Suppressor macrophage (primary cell): ENCODE measurements around the gene PPP6R2.

Experiments used
- DNase-seq, 4 experiments: peaks; one replicate each; pipeline ENCODE4 v3.0.0-alpha.2; 2020 to 2022

Gene PPP6R2

DNA sequence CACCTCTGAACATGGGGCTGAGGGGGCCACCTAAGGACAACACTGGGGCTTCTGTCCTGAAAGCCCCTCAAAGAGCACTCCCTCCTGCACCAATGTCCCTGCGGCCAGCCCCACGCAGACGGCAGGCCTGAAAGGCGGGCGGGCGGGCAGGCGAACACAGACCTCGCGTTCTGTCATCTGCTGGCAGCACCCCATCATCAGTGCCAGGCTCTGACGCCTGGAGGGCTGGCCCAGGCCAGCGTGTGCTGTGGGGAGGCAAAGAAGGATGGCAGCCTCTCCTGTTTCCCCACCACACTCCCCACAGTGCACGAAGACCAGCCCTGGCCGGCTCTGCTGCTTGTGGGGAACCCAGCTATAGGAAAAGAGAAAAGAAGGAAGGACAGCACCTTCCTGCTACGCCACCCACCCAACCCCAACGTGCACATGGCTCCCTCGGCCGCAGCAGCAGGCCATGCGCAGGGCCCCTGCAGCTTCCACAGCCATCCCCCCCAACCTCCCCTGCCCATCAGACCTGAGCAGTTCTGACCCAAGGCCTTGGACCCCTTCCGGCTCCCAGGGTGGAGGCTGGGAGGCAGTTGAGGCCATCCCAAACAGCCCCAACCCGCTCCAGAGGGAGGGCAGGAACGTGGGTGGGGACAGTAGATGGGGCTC lies 128.2 kb downstream of the PPP6R2 start:
- DNase-seq: peak in 1 of 4 experiments; percentile 29

DNA sequence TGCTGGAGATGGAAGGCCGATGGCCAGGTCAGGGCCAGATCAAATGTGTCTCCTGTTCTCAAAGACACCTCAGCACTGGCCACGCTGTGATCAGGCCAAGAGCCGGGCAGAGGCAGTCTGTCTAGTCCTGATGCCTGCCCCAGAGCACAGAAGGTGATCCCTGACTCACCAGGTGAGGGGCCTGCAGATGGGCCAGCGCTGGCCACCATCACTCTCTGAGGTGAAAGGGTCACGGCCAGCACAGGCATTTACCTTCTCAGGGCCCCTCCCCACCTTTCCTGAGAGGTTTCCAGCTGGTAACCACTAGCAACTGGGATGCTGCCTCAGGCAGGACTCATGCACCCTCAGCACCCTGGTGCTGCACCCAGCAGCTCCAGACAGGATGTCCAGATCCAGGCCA lies 128.8 kb downstream of the PPP6R2 start:
- DNase-seq: no peak

DNA sequence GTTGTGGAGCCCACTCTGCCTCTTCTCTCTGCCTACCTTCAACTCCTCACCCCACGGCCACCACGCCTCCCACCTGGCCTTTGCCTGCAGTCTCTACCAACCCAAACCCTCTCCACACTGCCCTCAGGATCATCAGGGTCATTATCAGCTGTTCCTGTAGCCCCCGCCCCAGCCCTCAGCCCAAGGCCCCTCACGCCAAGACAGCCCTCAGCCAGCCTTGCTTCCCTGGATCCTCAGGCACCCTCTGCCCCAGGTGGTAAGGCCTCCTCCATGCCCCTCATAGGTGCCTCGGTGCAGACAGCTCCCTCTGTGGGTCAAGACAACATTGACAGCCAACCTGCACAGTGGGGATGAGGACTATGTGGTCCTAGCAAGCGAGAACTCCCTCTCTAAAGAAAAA lies 130.0 kb downstream of the PPP6R2 start:
- DNase-seq: no peak

DNA sequence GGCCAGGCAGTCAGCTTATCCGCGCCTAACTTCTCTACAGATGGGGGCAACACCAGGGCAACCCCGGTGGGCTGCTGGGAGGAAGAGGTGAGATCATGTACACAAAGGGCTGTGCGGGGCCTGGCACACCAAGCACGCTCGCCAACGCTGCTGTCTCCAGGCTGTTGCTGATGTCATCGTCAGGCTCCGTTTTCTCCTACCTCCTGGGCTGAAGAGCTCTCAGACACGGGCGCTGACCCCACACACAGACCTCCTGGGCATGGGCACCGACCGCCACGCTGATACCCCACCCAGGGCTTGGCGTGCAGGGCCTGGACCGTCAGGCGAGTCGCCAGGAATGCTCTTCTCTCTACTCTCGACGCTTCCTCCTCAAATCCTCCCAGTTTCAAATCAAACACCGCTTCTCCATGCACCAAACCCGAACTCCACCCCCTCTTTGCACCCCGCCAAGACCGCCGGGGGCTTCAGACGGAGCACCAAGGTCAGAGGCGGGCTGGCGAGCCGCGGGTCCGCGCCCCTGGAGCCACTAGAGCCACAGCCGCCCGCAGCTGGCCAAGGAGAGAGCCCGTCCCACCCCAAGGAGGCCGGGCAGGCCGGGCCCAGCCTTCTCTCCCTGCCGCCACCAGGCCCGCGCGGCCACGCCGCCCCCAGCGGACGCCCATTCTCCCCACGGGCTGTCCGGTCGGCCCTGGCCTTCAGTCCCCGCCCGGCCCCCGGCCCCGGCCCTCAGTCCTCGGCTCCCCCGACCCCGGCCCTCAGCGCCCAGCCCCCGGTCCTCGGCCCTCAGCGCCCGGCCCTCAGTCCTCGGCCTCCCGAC lies 130.9 kb downstream of the PPP6R2 start:
- peak; percentile 36 to 75 (median 57) for DNase-seq

DNA sequence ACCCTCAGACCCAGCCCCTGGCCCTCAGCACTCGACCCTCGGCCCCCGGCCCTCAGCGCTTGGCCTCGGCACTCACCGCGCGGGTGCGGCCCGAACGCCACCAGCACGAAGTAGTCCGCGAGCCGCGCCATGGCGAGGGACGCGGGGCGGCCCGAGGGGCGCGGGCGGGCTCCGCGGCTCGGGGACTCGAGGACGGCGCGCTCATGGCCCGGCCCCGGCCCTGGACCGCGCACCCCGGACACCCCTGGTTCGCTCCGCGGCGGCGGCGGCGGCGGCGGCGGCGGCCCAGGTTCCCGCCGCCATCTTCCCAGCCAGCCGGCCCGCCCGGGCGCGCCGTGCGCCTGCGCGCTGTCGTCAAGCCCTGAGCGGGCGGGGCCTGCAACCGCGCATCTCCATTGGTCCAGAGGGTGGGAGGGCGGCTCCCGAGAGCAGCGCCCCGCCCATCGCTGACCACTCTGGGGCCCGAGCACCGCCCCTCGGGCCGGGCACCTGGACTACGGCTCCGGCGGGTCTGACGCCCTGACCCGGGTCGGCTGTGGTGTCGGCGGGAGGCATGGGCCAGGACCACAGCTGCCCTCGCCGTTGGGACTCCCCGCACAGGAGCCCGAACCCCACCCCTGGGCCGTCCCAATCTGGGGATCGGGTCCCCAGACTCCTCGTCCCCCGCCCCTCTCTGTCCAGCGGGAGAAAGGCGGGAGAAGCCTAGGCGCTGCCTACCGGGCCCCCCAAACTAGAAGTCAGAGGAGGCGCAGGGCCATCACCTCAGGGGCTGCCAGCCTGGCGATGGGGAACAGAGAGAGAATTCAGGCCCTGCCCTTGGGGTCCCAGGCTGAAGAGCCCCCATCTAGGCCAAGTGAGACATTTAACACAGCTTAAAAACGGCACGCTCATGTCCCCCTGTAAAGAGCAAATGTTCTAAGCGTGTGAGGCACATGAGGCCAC lies 131.9 kb downstream of the PPP6R2 start, which contains the start of gene SBF1:
SBF1 (minus strand) TSS at position 326 of the 942 bp plus-strand sequence; CDS start at position 131, 195 bp downstream.
- peak; percentile 94 to 98 (median 96) for DNase-seq

DNA sequence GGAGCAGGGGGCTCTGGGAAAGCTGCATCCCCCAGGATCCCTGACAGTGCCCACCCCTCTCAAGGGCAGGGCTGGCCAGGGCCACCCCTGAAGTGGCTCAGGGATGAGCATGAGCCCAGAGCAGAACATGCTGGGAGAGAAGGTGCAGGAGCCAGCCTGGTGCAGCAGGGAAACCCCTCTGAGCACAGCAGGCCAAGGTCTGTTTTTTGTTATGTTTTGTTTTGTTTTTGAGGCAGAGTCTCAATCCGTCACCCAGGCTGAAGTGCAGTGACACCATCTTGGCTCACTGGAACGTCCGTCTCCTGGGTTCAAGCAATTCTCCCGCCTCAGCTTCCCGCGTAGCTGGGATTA lies 132.5 kb downstream of the PPP6R2 start:
- no peak for DNase-seq

DNA sequence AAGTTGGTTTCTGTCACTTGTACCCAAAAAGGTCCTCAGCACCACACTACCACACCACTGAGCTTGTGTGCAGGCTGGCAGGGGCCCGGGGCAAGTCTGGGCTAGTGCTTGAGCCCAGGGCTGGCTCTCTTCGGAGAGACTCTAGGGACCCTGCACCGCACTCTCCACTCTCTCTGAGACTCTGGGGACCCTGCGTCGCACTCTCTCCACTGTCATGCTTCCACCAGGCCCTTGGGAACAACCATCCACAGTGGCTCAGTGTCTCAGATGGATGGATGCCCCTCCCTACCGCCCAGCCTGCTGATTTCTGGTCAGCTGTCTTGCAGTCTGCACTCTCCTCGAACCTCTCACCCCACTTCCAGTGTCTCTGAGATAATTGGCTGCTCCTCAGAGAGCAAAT lies 133.7 kb downstream of the PPP6R2 start:
- DNase-seq: no peak

DNA sequence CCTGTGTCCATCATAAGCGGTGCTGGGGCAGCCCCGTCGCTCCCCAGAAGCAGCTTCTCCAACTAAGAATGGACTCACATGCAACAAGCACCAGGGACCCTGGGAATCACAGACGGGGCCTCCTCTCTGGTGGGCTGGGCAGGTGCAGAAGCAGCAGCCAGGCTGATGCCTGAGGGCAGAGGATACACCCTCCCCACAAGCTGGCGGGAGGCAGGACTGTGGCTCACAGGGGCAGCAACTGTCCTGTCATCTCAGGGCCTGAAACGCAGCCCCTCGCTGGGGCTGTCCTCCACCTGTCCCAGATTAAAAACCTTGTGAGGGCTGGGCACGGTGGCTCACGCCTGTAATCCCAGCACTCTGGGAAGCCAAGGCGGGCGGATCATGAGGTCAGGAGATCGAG lies 134.8 kb downstream of the PPP6R2 start:
- no peak for DNase-seq

DNA sequence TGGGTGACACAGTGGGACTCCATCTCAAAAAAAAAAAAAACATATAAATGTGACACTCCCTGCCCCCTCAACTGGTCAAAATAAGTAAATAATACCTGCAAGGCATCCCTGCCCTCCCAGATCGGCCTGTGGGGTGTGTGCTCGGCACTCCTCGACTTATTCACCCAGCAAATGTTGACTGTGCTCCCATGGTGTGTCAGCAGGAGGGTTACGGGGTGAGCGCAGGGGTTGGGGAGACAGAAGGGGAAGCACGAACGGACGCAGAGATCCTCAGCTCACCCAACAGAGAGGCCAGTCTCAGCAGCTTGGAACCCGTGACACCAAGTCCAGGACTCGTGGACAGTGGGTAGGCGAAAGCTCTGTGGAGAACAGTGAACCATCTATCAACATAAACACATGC lies 136.6 kb downstream of the PPP6R2 start:
- DNase-seq: peak; percentile 23 to 62 (median 40)

DNA sequence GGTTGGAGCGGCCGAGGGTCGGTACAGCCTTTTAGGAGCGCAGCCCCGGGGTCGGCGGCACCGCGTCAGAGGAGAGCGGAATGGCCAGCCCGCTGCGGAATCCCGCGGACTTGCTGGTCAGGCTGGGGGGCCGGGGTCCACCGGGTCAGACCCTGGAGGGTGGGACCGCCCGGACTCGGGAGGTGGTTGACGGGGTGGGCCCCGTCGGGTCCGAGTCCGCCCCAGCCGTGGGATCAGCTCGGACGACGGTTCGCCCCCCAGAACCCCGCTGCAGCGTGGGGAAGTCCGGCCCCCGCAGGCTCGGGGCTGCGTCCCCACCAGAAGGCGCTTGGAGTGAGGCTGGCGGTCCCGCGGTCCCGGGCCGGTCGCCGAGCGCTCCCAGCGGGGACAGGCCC lies 137.9 kb downstream of the PPP6R2 start:
- no peak for DNase-seq

DNA sequence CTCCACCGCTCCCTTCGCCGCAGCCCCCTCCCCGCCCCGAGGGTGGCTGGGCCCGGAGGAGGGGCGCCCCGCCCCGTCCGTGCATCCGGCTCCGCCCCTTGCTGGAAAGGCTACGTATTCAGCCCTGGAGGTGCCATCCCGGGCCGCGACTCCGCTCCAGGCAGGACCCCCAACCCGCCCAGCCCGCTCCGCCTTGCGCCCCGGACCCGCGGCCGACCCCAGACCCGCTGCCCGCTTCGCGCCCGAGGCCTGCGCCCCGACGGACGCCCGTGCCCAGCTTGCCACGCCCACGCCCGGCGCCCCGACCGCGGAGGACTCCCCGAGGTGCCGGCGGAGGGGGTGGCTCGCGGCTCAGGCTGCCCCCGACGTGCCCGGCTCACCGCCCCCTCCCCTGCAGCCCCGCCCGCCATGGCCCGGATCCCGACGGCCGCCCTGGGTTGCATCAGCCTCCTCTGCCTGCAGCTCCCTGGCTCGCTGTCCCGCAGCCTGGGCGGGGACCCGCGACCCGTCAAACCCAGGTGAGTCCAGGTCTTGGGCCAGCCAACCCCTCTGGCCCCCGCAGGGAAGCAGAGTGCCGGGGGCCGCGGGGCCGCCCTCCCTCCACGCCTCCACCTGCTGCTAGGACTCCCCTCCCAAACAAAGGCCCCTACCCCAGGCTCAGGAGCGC lies 138.4 kb downstream of the PPP6R2 start, which contains the start of gene ADM2:
ADM2 (plus strand) TSS at position 104 of the 667 bp plus-strand sequence; CDS start at position 409, 305 bp downstream.
- peak in 3 of 4 experiments; percentile 17 to 54 (median 42) for DNase-seq

DNA sequence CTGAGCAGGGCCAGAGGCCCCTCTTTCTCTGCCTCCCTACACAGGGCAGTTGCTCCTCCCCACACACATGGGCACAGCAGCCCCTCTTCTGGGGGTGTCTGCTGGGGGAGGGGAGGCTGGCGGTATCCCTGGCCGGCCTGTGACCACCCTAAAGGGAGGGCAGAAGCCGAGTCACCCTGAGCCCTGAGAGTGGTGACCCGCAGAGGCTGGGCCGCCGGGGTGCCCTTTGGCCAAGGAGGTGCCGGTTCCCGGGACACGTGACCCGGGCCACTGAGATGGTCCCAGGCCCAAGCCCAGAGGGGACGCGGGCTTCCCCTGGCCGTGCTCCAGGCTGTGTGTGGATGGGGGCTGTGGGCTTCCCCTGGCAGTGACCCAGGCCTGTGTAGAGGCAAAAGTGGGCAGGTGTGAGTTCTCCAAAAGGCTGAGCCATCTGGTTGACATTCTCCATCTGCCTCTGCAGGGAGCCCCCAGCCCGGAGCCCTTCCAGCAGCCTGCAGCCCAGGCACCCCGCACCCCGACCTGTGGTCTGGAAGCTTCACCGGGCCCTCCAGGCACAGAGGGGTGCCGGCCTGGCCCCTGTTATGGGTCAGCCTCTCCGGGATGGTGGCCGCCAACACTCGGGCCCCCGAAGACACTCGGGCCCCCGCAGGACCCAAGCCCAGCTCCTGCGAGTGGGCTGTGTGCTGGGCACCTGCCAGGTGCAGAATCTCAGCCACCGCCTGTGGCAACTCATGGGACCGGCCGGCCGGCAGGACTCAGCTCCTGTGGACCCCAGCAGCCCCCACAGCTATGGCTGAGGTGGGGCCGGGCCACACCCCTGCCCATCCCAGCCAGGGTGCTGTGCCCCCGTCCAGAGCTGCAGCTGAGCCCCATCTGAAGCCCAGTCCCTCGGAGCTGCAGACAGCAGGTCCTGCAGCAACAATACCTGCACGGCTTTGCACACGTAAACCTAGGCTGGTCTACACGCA lies 139.3 kb downstream of the PPP6R2 start:
- DNase-seq: no peak

DNA sequence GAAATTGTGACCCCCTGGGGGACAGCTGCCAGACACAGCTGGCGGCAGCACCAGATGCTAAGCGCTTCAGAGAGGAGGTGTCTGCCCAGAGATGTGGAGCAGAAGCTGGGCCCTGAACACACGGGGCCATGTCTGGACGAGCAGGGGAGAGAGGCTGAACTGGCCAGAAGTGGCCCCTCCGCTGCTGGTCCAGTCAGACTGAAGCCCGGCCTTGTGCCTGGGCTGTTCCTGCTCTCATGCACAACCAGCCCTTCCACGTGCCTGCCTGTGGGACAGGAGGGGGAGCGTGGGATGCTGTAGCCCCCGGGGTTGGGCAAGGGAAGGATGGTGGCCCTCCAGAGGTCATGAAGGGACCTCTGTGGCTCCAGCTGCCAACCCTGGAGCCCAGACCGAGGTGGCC lies 140.0 kb downstream of the PPP6R2 start:
- DNase-seq: no peak

DNA sequence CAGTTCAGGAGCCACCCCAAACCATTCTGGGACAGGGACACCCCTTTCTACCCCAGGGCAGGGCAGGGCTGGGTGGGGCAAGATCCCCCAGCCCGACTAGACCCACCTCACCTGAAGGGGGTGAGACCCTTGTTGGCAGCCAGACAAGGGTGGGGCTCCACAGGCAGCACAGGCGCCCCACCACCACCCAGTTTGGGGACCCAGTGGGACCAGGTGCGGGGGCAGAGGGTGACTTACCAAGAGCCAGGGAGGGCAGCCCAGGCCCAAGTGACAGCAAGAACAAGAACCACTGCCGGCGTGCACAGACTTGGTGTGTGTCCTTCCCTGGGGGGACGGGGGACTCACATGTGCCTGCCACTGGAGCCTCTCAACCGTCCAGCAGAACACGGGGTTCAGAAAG lies 140.4 kb downstream of the PPP6R2 start:
- no peak for DNase-seq

DNA sequence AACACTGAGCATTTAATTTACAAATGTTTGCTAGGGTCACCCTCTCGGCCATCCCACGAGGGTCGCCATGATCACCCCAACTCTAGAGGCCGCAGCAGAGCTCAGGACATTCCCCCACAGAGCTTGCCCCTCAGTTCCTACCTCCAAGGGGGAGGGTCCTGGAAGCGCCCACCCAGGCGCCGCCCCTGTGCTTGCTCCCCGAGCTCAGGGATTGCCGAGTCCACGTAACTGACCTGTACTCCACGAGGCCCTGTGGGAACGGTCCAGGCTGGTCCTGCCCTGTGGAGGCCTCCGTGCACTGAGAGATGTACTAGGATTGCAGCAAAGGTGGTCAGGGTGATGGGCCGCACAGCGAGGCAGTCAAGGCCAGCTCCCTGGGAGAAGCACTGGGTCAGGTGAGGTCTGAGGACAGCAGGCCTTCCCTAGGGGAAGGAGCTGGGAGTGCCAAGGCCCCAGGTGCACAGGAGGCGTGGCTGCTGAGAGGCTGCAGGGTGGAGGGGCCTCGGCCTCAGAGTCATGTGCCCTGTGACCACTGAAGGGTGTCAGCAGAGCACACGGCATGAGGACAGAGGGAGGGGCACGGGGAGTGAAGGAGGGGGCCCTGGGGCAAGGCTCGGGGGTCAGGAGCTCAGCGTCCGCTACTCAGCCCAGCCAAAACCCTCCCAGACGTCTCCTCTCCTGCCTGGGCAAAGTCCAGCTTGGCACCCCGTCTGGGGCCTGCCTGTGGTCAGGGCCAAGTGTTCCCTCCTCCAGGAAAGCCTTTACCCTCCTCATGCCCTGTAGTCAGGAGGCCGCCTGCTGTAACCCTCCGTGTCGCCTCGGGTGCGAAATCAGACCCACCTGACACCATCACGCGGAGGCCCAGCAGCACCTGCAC lies 141.1 kb downstream of the PPP6R2 start:
- no peak for DNase-seq

DNA sequence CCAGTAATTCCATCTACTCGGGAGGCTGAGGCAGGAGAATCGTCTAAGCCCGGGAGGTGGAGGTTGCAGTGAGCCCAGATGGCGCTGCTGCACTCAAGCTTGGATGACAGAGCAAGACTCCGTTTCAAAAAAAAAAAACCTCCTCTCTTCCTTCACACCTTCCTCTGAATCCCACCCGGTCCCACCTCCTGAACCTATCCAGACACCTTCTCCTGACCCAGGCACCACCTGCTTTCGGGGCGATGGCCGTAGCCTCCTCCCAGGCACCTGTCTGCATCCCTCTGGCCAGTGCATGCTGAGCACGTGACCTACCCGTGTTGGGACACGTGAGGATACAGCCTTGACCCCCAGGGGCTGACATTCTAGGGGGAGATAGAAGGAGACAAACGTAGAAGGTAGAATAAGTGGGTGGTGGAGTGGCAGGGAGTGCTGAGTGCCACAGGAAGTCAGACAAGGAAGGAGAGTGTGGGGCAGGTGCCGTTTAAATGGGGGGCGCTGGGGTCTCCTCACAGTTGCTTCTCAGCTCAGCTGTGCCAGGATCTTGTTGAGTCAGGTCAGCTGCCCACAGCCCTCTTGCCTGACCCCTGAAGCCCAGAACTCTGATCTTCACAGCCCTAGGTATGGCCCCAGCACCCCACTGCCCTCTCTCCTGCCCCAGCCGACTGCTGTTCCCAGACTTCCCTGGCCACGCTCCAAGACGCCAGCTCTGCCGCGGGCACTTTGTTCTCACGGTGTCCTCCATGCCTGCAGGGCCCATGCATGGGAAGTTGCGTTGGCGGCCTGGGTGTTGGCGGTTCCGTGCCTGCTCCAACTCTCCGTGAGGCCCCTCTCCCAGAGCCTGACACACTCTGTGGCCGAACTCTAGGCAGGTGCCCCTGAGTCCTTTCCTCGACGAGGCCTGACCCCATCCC lies 142.3 kb downstream of the PPP6R2 start:
- DNase-seq: no peak

DNA sequence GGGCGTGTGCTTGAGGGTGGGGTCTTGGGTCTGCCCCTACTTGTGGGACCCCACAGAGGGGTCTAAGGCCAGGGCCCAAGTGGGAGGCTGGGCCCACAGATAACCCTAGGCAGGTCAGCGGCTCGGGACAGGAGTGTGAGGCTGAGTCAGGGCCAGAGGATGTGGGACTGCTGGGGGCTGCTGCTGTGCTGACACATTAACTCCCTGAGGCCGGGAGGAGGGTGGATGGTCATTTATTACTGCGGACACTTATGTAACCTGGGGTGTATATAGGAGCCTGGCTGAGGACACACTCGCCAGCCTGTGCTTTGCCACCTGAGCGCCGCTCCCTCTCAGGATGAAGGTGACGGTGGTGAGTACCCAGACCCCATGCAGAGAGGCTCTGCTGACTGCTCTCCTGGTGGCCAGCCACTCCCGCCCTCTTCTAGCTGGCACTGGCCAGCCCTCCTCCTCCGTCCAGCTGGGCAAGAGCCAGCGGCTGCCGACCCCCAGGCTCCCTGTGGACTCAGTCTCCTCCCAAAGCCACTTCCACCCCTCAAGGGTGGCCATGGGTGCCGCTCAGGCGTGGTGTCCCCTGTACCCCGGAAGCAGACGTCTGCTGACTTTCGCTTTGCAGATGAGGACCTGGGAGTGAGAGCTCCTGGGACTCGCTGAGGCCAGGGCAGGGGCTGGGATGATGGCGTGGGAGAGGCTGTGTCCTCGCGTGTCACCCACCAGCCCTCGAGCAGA lies 143.6 kb downstream of the PPP6R2 start, which contains the start of gene MIOX:
MIOX (plus strand) TSS at position 299 of the 729 bp plus-strand sequence; CDS start at position 338, 39 bp downstream.
- DNase-seq: no peak
